NCI-H774 (cell line): Measurements from ENCODE around the gene MTHFD1.
"Not testable (repeated sequence)": the region's sequence is repeated elsewhere in the genome, so short reads cannot be mapped to it uniquely, and the experiment has no call there.

ENCODE experiments used
- DNase-seq: peaks from one replicate; lab custom pipeline; 2025; lab: John Stamatoyannopoulos, UW

MTHFD1 gene

GRCh38 chr14:64387782-64388532, at the start of gene MTHFD1:
Gene MTHFD1, plus strand, starts transcription at chr14:64388353. Its CDS starts 75 bp downstream, at chr14:64388428.
- DNase-seq: peak; percentile 95

- DNase-seq: peak; percentile 92
Observed at GRCh38 chr14:64338616-64339316, 49.4 kb upstream of the MTHFD1 start.

DNA sequence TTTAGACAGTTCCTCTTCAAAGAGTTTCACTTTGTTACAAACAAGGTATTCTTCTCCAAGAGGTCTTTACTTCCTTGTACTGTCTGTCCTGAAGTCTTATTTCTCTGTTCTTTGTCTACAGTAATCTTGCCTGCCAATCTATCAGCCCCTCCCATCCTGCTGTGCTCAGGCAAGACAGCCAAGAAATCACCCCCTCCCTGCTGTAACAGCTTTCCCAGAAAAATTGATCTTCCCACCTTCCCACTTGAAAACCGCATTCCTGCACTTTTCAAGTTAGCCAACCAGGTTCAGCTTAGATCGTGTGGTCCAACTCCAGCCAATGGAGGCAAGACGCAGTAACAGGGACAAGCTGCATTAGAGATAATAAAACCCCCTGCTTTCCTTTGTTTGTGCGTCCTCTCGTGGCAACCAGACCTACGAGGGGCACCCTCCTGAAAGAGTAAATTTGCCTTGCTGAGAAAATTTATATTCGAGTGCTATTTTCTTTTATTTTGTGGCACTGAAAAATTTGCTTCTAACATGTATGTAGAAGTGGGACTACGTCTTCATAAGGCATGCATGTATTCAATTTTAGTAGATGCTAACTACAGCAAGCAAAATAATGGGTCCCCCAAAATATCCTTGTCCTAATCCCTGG, 47.5 kb upstream of the MTHFD1 start:
- DNase-seq: no peak

DNA sequence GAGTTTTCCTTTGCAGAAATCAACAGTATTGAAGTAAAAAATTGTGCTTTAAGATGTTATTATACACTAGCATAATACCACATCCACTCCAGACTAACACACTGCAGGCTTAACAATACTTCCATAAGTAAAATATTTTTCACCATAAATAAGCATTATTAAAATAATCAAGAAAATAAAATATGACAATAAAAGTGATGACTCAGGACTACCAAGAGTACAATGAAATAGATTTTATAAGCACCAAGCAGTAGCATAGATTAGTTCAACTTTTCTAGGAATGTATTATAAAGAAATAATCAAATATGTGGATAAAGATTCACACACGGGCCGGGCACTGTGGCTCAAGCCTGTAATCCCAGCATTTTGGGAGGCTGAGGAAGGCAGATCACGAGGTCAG, 40.4 kb upstream of the MTHFD1 start:
- no peak for DNase-seq

DNA sequence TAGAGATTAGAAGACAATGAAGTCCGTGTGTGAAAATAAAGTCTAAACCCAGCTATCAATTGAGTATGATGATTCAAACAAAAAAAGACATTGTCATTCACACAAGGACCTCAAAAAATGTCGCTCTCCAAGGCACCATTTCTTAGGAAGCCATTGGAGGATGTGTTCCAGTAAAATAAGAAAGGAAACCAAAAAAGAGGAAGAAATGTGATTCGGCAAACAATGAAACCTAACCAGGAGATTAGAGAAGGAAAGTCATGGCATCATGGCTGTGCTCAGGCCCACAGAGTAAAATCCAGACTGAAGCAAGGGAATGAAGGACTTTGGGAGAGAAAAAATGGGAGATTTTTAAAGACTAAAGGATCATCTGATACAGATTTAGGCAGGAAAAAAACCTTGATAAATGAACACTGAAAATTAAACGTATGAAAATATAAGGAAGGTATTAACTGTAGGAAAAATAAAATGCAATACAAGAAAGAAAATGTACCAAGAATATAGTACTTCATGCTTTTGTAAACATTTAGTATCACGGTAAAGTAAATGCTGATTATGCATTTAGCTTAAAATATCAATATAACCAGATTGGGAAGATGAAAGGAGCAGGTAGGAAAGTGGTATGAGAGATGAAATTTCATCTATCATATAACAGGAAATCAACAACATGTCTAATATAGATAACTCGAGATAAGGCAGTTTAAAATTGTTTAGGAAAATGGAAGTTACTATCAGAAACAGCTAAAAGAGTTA, 38.2 kb upstream of the MTHFD1 start:
- DNase-seq: no peak

GRCh38 chr14:64363265-64363846, 24.8 kb upstream of the MTHFD1 start:
- DNase-seq: no peak

- DNase-seq: no peak
Observed at GRCh38 chr14:64364907-64365306, 23.2 kb upstream of the MTHFD1 start.

- not testable (repeated sequence) for DNase-seq
Observed at GRCh38 chr14:64365358-64365889, 22.7 kb upstream of the MTHFD1 start.

DNA sequence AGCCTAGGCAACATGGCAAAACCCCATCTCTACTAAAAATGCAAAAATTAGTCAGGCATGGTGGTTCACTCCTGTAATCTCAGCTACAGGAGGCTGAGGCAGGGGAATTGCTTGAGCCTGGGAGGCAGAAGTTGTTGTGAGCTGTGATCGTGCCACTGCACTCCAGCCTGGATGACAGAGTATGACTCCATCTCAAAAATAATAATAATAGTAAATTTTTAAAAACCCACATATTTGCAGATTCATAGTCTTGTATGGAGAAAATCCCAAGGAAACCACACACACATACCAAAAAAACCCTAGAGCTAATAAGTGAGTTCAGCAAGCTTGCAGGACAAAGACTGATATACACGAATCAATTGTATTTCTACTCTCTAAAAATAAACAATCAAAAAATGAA, 19.0 kb upstream of the MTHFD1 start:
- DNase-seq: no peak

- no peak for DNase-seq
Observed at GRCh38 chr14:64387232-64387781, 846 bp upstream of the MTHFD1 start.

- DNase-seq: no peak
Observed at GRCh38 chr14:64388533-64389285, 556 bp downstream of the MTHFD1 start.

- no peak for DNase-seq
Observed at GRCh38 chr14:64391113-64391725, 3.1 kb downstream of the MTHFD1 start.

DNA sequence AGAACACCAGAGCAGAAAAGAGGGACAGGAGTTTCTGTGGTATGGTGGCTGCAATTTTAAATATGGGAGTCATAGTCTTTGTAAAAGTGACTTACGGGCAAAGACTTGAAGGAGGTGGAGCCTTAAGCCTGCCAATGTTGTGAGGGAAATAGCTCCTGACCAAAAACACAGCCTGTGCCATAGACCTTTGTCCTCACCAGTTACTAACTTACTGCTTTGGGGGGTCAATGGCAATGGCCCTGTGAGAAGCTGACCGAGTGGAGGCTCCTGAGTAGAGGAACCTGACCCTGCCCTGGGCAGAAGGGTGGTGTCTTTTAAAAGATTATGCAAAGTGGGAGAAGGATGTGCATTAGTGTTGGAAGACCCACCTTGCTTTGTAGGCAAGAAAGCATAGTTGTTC, 3.8 kb downstream of the MTHFD1 start:
- no peak for DNase-seq

- not testable (repeated sequence) for DNase-seq
Observed at GRCh38 chr14:64393189-64393726, 5.1 kb downstream of the MTHFD1 start.

DNA sequence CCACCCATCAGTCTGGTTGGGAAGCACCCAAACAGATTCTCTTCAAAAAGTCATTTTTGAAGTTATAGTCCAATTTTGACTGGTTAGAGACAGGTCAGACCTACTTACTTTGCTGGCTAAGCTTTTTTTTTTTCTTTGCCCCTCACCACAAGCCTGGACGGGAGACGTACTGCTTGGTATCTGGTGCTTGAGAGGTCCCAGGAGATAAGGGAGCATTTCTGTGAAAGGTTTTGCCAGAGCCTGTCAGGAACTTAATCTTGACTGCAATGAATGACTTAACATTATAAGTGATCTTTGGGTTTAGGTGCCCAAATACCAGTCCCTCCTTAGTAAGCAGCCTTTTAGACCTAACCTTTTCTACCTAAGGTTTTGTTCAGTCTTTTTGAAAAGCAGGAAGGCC, 6.3 kb downstream of the MTHFD1 start:
- no peak for DNase-seq

GRCh38 chr14:64394977-64395633, 7.0 kb downstream of the MTHFD1 start:
- no peak for DNase-seq

DNA sequence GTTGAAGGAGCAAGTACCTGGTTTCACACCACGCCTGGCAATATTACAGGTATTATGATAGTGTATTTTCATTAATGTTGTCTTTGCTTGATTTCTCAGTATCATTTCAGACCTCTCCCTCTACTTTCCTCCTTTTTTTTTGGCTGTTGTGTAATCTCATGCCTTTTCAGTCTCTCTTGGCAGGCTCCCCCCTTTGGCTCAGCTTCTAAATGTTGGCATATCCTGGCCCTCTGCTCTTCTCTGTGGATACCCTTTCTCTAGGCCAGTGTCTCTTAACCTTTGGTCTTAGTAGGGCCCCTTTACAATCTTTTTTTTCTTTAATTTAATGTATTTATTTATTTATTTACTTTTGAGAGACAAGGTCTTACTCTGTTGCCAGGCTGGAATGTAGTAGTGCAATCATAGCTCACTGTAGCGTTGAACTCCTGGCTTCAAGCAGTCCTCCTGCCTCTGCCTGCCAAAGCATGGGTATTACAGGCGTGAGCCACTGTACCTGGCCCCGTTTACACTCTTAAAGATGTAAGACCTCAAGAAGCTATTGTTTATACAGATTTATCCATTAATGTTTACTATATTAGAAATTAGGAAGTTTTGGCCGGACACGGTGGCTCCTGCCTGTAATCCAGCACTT, 12.8 kb downstream of the MTHFD1 start:
- DNase-seq: no peak

- DNase-seq: no peak
Observed at GRCh38 chr14:64401949-64402348, 13.8 kb downstream of the MTHFD1 start.

GRCh38 chr14:64405295-64405694, 17.1 kb downstream of the MTHFD1 start:
- DNase-seq: no peak
